ENCODE results near the gene LHX4.

The LHX4 gene

GRCh38 chr1:180312926-180313325 is 82.9 kb downstream of the LHX4 start:
- no peak for FAIRE-seq

- FAIRE-seq = no peak
Measured at GRCh38 chr1:180327089-180327488, 97.0 kb downstream of the LHX4 start.
